ENCODE data around the gene NRIP2.
A peak's percentile ranks its signal among the peaks of the same experiment; 100 is the strongest.

Gene NRIP2

DNA sequence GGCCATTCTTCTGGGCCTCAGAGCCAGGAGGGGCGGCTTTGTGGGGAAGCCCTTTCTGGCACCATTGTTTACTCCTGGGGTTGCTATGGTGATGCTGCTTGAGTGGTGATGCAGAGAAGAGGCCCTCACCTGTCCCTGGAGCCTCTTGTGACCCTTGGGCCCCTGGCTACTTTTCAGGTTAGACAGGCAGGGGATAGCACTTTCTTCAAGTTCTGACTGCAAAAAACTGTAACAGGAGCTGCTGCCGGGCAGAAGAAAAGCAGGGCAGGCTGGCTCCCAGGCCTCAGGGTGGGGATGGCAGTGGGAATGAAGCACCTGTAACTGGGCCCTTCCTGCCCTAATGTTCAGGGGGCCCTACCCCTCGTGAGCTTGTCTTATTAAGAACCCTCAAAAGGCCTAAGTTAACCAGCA is 22.2 kb upstream of the NRIP2 start, which contains the start of gene TEX52:
TSS of gene TEX52 (minus strand) at position 19 of the 411 bp plus-strand sequence. CDS start at position 6, 13 bp downstream.
- no peak for DNase-seq (ENCODE audit: low read depth in 2 of 2)
- TF ChIP-seq, protein P1, sequence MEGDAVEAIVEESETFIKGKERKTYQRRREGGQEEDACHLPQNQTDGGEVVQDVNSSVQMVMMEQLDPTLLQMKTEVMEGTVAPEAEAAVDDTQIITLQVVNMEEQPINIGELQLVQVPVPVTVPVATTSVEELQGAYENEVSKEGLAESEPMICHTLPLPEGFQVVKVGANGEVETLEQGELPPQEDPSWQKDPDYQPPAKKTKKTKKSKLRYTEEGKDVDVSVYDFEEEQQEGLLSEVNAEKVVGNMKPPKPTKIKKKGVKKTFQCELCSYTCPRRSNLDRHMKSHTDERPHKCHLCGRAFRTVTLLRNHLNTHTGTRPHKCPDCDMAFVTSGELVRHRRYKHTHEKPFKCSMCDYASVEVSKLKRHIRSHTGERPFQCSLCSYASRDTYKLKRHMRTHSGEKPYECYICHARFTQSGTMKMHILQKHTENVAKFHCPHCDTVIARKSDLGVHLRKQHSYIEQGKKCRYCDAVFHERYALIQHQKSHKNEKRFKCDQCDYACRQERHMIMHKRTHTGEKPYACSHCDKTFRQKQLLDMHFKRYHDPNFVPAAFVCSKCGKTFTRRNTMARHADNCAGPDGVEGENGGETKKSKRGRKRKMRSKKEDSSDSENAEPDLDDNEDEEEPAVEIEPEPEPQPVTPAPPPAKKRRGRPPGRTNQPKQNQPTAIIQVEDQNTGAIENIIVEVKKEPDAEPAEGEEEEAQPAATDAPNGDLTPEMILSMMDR (IDR thresholded peaks at IDR 0.05; ENCODE audit: low read depth, low read length): no peak
- no peak within 1 kb of the TSS for H3K4me3 ChIP-seq (replicated peaks in 1 of 2; ENCODE audit: low read depth in 2 of 2, low read length in 2 of 2)

DNA sequence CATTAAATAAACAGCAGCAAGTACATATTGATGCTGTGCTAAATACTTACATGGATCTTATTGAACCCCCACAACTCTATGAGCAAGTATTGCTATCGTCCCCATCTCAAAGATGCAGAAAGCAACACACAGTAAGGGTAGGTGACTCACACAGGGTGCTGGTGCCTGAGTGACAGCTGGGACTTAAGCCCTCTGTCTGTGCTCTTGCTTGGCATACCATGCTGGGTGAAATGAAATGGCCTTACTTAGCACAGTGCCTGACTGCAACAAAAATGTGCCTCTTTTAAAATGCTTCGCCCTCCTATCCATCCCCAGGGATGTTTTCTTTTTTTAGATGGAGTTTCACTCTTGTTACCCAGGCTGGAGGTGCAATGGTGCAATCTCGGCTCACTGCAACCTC is 21.2 kb upstream of the NRIP2 start:
- no peak for DNase-seq (ENCODE audit: low read depth in 2 of 2)
- H3K4me3 ChIP-seq (replicated peaks in 1 of 2; ENCODE audit: low read depth in 2 of 2, low read length in 2 of 2): no peak overlapping the region
- TF ChIP-seq, protein P1 (IDR thresholded peaks at IDR 0.05; ENCODE audit: low read depth, low read length): no peak

DNA sequence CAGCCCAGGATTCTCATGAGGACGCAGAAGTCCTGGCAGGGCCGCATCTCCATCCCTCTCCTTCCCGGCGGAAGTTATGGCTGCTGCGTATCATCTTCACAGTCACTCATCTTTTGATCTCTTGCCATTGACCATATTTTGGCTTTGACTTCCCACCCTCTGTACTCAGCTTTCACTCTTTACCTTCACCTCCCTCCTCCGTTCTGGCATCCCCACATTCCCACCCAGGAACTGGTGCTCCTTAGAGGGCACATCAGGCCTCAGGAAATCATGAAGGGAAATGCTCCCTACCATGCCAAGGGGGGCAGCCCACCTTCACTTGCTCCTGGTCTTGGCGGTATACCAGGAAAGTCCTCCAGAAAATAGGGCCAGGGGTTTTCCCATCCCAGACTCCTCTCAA is 20.7 kb upstream of the NRIP2 start:
- TF ChIP-seq, protein P1 (IDR thresholded peaks at IDR 0.05; ENCODE audit: low read depth, low read length): no peak
- no peak overlapping the region for H3K4me3 ChIP-seq (replicated peaks in 1 of 2; ENCODE audit: low read depth in 2 of 2, low read length in 2 of 2)
- no peak for DNase-seq (ENCODE audit: low read depth in 2 of 2)

DNA sequence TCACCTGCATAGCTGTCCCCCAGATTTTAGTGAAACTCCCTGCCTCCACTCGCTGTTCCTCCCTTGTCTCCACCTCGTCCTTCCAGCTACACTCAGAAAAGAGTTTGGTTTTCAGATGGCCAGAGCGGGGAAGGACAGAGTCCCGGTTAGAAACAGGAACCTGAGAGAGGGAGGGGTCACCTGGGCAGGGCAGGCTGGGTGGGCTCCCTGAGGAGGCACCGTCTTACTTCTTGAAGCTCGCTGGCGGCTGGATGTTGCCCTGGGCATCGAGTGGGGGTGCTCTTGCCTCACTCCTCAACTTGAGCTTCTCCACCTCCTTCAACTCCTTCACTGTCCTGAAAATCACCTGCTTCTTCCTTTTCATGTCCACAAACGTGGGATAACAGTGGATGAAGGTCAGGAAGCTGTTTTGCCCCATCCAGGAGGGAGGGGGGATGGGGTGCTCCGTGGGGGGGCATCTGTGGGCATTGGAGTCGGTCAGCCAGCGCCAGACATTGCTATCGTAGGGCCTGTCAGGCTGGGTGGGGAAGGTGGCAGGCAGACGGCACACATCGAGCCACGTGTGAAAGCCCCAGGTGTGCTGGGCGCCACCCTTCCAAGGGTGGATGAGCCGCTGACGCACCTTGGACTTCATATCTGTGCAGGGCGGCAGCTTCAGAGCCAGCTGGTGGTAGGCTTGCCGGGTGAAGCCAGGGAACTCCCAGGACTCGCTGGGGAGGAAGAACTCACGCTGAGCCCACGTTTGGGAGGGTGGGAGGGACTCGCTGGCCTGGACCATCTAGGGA is 20.0 kb upstream of the NRIP2 start:
- DNase-seq (ENCODE audit: low read depth in 2 of 2): no peak
- no peak overlapping the region for H3K4me3 ChIP-seq (replicated peaks in 1 of 2; ENCODE audit: low read depth in 2 of 2, low read length in 2 of 2)
- TF ChIP-seq, protein P1 (IDR thresholded peaks at IDR 0.05; ENCODE audit: low read depth, low read length): no peak

DNA sequence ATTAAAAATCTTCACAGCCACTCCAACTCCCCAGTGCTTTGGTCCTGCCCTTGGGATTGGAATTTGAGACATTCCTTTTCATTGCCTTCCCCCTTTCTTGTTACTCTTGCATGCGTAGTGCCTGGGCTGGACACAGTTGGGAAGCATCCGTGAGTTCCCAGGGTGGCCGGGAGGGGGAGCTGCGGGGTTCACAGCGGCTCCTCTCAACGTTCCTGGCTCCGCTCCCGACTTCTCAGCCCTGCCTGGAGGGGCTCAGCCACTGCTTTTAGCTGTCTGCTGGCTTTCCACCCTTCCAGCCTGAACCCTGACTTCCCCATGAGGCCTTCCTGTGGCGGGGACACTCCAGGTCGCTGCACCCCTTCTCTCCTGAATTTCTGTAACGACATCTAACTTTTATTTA is 18.8 kb upstream of the NRIP2 start:
- peak overlapping the region in 1 of 2 donors; percentile 21 for H3K4me3 ChIP-seq (replicated peaks in 1 of 2; ENCODE audit: low read depth in 2 of 2, low read length in 2 of 2)
- TF ChIP-seq, protein P1 (IDR thresholded peaks at IDR 0.05; ENCODE audit: low read depth, low read length): peak; percentile 98
- peak; percentile 82 to 86 for DNase-seq (ENCODE audit: low read depth in 2 of 2)

DNA sequence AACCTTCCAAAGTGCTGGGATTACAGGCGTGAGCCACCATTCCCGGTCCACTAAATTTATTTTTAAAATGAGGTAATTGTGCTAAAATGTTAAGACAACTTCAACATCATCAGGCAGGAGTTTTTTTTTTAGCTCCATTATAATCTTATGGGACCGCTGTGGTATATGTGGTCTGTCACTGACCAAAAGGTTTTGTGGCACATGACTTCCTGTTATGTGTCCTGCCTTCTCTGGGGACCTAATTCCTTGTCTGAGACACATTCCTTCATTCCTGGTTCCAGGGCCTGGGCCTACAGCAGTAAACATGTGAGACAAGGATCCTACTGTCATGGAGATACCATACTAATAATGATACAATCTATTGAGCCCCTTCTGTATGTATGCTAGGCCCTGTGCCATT is 17.1 kb upstream of the NRIP2 start:
- DNase-seq (ENCODE audit: low read depth in 2 of 2): no peak
- no peak overlapping the region for H3K4me3 ChIP-seq (replicated peaks in 1 of 2; ENCODE audit: low read depth in 2 of 2, low read length in 2 of 2)
- TF ChIP-seq, protein P1 (IDR thresholded peaks at IDR 0.05; ENCODE audit: low read depth, low read length): no peak
